Activated CD8-positive, alpha-beta memory T cell treated with anti-CD3 and anti-CD28 coated beads for 24 hours (primary cell): Measurements from ENCODE around the gene SHOC1.
"Not testable (repeated sequence)": the region's sequence is repeated elsewhere in the genome, so short reads cannot be mapped to it uniquely, and the experiment has no call there.

Source experiments
- DNase-seq: peaks from one replicate; pipeline ENCODE4 v3.0.0-alpha.2; 2020

SHOC1 gene

DNA sequence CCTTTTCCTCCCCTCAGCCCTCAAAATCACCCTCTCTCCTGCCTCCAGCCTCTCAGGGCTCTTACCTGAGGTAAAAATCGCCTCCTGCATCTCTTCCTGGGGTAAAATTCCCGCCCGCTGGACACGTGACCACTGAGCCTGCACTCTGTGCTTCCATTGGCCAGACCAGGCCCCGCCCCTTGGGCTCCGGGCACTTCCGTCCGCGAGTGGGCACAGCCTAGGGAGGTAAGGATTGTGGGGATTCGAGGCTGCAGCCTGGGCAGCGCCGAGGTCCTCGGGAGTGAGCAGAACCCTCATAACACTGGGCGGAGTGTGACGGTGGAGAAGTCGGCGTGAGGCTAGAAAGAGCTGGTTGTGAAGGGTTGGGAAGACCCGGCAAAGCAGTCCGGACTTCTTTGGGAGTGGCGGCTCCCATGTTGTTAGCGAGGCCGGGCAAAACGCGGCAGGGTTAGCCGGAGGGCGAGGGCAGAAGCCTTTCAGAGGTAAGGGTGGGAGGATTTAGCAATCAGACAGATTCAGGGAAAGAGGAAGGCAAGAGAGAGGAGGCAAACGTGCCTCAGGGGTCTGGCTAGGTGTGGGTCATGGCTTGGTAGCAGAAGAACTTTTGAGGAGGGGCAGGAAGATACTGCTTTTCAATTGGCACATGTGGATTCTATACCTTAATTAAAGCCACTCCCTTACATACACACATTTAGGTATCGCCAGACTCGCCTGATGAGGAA is at the start of gene SHOC1:
Gene SHOC1, minus strand, starts transcription at position 103 of the 722 bp plus-strand sequence. CDS start 3,519 bp downstream, outside the sequence.
- no peak for DNase-seq

DNA sequence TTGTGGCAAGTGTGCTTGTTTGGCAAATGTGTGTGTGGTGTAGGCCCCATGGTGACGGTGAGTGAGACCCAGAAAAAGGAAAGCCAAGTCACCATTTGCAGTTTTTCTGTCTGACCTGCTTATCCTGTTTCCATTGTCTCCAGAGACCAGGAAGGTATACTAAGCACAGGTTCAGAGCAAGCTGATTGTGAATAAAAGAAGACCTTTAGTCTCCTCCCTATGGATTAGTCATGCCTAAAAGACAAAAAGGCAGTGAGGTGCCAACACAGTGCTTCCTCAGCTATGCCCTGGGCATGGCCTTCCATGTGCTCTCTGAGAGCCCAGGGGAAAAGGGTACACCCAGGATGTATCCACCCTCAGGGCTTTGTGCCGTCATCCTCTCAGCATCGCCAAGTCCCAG is 49.2 kb upstream of the SHOC1 start:
- no peak for DNase-seq

DNA sequence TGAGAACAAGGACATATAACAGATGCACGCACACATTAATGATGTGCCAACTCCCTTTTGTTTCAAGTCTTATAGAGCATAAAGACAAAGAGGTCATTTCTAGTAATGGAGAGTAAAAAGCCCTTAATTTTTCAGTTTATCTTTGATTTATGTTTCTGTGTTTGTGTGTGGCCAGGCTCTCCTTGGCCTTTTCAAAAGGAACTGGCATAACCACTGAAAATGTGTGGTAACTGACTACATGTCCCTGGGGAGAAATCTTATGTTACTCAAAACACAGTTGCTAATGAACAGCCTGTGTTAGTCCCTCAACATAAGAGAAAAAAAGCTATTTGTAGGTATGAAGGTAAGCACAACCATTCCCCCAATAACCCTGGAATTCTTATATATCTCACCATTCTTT is 47.6 kb upstream of the SHOC1 start:
- no peak for DNase-seq

DNA sequence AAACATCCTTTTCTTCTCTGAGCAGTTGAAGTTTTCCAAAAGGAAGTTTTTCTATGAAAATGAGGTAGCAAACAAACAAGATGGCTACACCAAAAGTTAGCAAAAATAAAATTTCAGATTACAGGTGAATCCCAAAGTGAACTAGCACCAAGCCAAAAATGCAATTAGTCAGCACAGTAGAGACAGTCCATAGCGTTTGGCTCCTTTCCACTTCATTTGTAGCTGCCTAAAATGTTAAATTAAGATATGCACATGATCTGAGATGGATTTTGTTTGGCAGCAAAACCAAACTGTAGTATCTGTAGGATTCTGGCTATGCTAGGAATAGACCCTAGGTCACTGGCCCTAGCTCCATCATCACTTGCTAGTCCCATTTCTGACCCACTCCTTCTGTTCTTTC is 45.7 kb upstream of the SHOC1 start:
- DNase-seq = no peak

DNA sequence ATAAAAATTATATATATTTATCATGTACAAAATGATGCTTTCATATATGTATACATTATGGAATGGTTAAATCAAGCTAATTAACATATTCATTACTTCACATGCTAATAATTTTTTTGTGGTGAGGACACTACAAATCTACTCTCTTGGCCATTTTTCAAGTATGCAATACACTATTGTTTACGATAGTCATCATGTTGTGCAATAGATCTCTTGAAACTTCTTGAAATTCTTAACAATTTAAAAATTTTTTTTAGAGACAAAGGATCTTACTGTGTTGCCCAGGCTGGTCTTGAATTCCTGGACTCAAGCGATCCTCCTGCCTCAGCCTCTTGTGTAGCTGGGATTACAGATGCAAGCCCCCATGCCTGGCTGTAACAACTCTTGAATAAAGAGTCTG is 45.2 kb upstream of the SHOC1 start:
- no peak for DNase-seq

DNA sequence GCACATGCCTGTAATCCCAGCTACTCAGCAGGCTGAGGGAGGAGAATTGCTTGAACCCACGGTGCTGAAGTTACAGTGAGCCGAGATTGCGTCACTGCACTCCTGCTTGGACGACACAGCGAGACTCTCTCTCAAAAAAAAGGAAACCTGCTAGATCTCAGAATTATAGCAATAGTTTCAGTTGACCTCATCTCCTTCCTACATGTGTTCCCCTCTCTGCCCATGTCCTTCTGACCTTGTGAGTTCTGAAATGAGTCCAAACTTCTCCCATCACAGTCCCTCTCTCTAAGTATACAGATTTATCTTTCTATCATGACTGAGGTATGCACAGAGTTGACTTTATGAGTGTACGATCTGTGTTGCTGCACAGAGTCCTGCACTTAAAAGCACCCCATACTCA is 44.6 kb upstream of the SHOC1 start:
- no peak for DNase-seq

DNA sequence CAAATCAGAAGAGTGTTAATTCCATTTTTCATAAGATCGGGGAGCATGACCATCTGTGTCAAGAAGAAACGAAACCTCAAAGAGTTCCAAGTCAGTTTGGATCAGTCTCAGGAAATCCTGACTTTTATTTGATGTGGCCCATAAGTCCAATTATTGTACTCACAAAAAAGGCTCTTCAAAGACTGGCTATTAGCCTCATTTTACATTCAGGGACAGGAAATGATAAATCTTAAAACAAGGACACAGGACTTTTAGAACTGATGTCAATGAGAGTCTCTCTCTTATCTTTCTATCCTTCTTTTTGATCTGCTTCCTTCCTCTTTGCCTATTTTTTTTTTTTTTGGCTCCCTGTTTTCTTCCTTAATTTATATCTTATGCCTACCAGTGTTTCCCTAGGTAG is 43.7 kb upstream of the SHOC1 start:
- DNase-seq = no peak

DNA sequence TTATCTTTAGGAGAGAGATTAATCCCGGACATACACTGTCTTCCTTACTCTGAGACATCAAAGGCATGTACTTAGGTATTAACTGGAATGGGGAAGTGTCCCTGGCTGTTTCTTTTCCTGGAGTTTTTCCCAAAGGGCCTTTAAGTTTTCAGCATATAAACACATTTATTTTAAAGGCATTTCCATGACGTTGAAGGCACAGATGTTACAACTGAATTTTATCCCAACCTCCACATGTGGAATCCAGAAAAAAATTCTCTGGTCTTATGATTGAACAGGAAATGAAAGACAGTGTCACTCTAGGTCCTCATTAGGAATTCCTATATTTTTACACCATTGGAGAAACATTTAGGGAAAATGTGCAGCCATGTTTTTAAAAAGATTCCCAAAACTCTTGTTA is 41.6 kb upstream of the SHOC1 start:
- DNase-seq = no peak

DNA sequence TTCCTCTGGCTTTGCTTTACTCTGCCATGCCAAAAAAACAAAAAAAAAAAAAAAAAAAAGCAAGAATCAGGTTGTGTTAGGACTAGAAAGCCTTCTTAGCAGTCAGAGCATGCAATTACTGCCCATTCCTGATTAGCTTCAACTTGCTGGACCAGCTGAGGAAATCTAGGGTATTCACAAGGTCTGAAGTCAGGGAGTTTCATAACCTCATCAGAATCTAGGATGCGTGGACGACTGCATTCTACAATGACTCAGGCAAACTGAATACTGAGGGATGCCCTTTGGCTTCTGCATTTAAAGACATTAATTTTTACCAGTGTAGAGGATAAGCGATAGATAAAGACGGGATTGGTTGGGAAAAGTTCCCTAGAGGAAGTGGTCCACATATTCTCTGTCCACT is 39.2 kb upstream of the SHOC1 start:
- DNase-seq = no peak

DNA sequence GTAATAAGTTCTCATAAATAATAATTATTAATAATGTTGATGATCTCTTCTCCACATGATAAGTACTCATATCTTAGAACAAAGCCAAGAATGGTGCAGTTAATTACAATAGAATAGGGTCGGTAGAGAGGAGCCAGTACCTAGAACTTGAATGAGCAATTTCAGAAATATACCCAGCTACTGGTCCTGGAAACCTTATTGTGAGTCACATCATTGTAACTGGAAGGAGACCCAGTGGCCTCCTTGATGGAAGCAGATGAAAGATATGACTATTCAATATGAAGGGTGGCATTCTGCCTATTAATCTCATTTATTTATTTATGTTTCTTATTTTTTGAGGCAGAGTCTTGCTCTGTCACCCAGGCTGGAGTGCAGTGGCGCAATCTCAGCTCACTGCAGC is 37.7 kb upstream of the SHOC1 start:
- DNase-seq = no peak

DNA sequence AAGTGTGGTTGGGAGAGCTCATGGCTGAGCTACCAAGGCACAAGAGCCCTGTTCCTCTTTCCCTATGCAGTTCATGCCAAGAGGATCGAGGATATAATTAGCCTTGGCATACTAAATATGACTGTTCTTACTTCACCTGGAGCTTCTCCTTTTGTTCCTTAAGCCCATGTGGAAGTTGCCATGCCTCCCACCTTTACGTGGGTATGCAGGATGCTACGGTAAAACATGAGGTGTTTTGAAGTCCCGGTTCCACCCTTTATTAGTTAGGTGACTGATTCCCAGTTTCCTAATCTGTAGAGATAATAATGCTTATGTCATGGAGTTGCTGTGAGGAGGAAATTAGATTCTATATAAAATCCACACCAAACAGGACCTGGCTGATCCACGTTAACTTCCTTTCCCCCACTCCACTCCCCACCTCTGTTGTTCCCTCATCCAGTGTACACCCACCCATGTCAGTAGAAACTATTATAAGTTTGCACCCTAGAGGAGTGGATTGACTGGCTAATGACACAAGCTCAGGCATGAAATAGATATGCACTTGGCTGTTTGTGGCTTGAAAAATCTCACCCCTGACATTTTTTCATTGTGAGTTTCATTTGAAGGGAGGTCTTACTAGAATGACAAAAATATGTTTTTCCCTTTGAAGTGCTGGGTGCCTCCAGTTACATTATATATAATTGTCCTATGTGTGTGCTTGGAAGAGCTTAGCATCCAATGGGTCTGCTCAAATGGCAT is 36.8 kb upstream of the SHOC1 start:
- DNase-seq = no peak

DNA sequence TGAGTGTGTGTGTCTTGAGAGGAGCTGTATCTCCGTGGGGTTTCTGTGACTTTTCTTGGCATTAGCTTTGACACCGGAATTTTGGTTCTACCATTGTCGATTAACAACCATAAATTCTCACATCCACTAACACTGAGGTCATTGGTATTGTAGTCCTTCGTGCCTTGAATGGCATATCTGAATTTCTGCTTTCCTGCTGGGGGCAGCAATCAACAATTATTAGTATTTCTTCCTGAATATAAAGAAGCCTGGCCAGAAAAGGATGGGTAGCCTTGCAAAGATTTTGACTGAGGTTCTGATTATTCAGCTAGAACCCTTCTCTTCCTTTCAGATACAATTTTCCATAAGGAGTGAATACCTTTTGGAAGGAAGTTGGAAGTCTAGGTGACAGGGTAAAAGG is 33.5 kb upstream of the SHOC1 start:
- DNase-seq = no peak

DNA sequence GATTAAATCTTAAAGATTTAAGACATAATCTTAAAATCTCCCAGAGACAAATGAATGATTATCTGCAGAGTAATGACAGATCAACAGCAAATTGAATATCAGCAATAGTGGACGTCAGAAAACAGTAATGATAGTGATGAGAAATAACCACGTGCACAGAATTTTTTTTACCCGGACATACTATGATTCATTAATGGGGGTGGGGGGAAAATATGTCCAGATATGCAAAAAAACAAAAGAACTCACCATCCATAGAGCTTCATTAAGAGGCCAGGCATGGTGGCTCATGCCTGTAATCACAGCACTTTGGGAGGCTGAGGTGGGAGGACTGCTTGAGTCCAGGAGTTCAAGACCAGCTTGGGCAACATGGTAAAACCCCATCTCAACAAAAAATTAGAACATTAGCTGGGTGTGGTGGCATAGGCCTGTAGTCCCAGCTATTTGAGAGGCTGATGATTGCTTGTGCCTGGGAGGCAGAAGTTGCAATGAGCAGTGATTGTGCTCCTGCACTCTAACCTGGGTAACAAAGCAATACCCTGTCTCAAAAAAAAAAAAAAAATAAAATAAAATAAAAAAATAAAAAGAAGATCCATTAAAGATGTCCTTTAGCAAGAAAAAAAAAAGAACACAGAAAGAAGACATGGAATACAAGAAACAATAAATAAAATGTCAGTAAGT is 30.9 kb upstream of the SHOC1 start:
- no peak for DNase-seq

DNA sequence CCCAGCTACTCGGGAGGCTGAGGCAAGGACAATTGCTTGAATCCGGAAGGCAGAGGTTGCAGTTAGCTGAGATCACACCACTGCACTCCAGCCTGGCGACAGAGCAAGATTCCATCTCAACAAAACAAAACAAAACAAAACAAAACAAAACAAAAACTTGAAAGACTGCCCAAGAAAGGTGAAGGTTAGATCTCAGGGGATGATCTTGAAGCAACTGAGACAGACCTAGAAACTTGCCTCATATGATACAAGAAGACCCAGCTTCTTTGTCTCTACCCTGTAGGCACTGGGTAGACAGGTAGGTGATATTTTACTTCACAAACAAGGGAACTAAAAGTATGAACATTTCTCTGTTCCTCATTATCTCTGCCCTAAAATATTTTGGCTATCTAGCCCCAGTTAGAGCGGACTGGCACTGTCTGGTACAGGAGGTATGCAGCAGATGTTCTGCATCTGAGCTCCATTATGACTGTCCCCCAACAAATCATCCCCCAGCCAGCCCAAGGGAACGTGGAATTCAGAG is 26.3 kb upstream of the SHOC1 start:
- DNase-seq = no peak

DNA sequence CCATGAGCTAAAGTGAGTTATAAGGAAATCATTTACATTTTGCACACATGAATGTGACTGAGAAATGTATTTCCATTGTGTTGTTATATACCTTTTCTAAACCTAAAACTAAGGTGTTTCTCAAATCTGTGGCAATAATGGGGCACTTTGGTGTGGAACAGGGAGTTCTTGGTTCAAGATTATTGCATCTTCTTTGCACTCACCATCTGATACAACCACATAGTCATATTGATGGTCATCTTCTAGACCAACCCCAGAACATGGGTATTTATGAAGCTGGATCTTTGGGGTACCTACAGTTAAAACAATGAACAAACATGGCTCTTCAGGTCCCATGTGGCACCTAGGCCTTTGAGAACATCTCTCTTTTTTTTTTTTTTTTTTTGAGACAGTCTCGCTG is 24.6 kb upstream of the SHOC1 start:
- DNase-seq = no peak

DNA sequence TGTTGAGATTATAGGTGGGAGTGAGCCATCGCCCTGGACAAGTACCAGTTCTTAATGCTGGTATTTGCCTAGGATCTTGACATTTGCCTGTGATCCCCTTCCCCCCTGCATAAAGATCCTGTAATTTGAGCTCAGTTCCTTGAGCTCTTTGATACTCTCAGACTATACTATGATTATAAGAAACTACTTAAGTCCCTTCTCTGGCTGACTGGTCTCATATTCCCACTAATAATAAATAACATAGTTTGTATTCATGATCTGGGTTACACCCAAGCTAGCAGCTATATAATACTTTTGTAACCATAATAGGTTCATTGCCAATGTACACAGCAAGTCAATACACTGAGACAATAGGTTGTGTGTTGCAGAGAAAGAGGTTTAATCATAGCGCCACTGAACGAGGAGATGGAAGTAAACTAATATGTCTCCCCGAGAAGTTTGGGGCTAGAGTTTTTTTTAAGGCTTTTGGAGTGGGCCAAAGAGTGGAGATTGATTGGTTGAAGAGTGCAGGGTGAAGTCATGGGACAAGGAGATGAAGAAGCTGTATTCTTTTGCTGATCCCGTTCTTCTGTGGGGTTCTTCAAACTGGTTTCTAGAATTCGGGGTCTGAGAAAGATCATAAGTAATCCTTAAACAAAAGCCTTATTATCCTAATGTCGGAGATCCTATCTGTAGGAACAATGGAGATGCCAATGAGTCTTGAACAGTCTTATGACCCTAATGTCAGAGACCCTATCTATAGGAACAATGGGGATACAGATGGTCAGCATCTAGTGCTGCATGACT is 20.7 kb upstream of the SHOC1 start:
- DNase-seq = no peak

DNA sequence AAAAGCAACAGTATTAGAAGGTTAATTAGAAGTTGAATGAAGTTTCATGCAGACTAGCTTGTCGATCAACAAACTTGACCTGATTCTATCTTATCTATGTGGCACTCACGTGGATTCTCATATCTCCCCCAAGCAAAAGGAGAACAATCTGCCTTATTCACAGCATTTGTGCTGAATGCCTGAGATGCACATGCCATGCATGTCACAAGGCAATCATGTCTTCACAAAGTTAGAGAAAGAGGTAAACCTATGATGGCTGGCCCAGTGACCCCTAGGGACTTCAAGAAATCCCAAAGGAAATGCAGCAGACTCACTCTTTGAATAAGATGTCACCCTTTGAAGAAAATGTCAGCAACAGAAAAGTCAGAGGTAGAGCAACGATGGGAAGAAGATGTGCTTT is 17.6 kb upstream of the SHOC1 start:
- no peak for DNase-seq

DNA sequence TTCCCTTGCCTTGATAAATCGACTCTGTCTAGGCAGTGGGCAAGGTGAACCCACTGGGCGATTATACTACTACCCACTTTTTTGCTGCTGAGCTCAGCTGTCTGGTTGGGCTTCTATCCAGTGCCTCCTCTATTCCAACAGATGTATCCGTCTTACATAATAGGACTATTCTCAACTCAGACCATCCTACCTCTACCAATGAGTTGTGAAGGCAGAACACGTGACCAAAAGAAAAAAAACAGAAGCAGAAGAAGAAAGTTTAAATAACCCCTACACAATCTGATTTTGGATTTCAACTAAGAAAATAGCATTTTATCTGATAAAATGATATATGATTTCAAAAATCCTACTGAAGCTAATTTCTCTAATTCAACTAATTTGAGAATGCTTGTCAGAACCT is 16.2 kb upstream of the SHOC1 start:
- DNase-seq = no peak

DNA sequence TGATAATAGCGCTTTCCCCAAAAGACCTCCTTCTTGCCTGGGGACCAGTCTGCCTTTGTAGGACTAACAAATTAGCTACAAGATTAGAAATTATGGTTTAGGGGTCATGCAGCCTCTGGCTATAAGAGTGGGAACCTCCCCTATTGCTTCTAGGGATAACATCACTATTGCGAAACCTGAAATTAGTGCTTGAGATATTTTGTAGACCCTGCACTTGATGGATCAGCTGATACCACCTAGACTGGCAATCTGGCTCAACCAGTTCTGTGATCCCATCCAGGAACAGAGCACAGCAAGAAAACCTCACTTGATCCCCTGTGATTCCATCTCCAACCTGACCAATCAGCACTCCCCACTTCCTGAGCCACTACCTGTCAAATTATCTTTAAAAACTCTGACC is 15.7 kb upstream of the SHOC1 start:
- DNase-seq = not testable (repeated sequence)

DNA sequence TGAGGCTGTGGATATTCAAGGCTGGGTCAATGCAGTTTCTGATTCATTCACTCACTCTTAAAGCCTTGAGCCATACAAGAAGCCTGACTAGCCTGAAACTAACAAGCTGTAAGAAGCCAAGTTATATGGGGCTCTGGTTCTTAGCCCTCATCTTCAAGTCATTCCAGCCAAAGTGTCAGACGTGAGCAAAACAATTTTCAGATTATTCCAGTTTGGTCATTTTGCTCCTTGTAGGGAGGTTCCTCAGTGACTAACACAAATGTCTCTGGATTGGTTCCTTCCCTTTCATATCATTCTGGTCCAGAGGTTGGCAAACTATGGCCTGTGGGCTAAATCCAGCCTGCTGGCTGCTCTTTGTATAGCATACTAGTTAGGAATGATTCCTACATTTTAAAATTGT is 12.5 kb upstream of the SHOC1 start:
- DNase-seq = no peak

DNA sequence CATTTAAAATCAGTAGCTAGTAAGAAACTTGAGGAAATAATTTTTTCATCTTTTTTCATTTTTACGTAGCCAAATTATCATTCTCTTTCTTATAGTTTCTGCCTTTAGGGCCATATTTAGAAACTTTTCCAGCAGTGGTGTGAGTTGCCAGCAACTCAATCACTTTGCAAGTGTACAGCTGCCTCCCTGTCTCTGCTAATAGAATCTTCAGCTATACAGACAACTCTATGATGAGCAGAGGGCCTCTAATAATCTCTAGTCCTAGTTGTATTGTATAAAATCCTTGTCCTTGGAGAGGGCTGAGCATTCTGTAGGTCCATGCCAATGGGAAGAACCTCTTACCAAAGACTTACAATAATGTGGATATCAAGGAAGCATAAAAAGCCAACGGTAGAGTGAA is 11.5 kb upstream of the SHOC1 start:
- DNase-seq = no peak

DNA sequence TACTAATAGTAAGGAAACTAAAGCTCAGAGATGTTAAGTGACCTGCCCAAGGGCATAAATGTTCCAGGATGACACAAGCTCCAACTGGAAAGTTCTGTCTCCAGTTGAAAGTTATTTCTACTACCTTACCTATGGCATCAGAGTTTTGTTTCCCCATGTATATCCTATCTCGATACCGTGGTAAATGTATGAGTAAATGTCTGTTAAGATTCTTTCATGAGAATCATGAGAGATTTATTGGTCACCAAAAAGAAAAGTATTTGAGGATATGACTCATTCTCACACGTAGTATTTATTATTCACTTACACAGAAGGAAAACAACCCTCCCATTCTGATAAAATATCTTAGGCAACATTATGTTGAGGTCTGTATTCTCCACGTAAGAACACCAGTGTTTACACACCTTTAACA is 11.1 kb upstream of the SHOC1 start:
- no peak for DNase-seq

DNA sequence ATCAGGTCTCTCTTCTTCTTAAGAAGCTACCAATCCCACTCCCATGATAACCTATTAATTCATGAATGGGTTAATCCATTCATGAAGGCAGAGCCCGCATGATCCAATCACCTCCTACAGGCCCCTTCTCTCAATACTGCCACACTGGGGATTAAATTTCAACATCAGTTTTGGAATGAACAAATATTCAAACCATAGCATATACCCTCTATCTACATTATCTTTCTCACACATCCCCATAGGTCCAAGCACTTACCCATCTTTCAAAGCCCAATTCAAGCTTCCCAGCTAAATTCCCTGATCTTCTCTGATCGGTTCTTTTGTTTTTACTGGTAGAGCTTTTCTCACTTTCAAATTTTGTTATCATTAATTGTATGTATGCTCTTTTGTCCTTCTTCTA is 10.5 kb upstream of the SHOC1 start:
- DNase-seq = no peak
